B cell (primary cell): ENCODE data around the gene RPL10. TPM values are rescaled to one million over a fixed set of nuclear protein-coding genes. Genes with fewer than 3 reads are reported as not detected.
"Not testable (repeated sequence)": the region's sequence is repeated elsewhere in the genome, so short reads cannot be mapped to it uniquely, and the experiment has no call there.

ENCODE experiments used
- ATAC-seq: fragments of 200-7000 bp; cut with Tn5 transposase; one replicate; pipeline ENCODE4 v1.10.0; 2021; ENCODE audit warnings: low read depth, mild to moderate bottlenecking, moderate number of reproducible peaks, moderate library complexity
- CTCF ChIA-PET: fragments of 350-600 bp; sonication (Branson Sonifier 250); formaldehyde crosslinking; loops from one replicate; lab custom pipeline; 2021; ENCODE audit warnings: antibody characterized with exemption, inconsistent platforms; lab: Charles Lee
- POLR2A ChIA-PET: fragments of 350-600 bp; sonication (Branson Sonifier 250); formaldehyde crosslinking; loops from one replicate; lab custom pipeline; 2021; ENCODE audit warnings: antibody characterized with exemption; lab: Charles Lee
- DNase-seq: peaks from one replicate; pipeline ENCODE4 v3.0.0; 2013
- H2AFZ ChIP-seq: 2 replicates; pipeline ENCODE4 v1.6.1; 2012; ENCODE audit warnings: mild to moderate bottlenecking, low read depth, low read length; ENCODE audit not compliant: insufficient read depth, poor library complexity, severe bottlenecking
- H3K27ac ChIP-seq, 2 donors: 1 replicate in 1 of 2; 2 replicates in 1 of 2; pipeline ENCODE4 v1.5.1; 2012 to 2013; ENCODE audit warnings: low read length in 2 of 2, mild to moderate bottlenecking in 2 of 2, moderate library complexity in 1 of 2
- H3K27me3 ChIP-seq, 4 experiments: fragments of 200-600 bp in 1 of 4; sonication (generic) in 1 of 4; replicated peaks in 1 of 4; 1 replicate in 2 of 4; 2 replicates in 2 of 4; pipeline versions ENCODE4 v1.6.1 to v1.7.0; 2013 to 2016; ENCODE audit warnings: low read length in 3 of 4, mild to moderate bottlenecking in 2 of 4, mixed read lengths in 1 of 4, moderate library complexity in 1 of 4; ENCODE audit not compliant: insufficient read depth in 4 of 4, control insufficient read depth in 3 of 4; ENCODE audit errors: control extremely low read depth in 1 of 4
- H3K36me3 ChIP-seq, 2 experiments: replicated peaks in 1 of 2; 1 replicate in 1 of 2; 2 replicates in 1 of 2; pipeline versions ENCODE4 v1.6.1 to v1.7.1; 2013; ENCODE audit warnings: low read length in 1 of 2; ENCODE audit not compliant: insufficient read depth in 2 of 2, control insufficient read depth in 1 of 2; ENCODE audit errors: control extremely low read depth in 1 of 2, extremely low read depth in 1 of 2
- H3K4me1 ChIP-seq, 2 donors: fragments of 200-600 bp in 1 of 2; sonication (generic) in 1 of 2; 1 replicate in 1 of 2; 2 replicates in 1 of 2; pipeline versions ENCODE4 v1.5.1 to v1.6.1; 2013 to 2017; ENCODE audit warnings: low read length in 2 of 2; ENCODE audit not compliant: control insufficient read depth in 2 of 2, insufficient read depth in 2 of 2
- H3K4me2 ChIP-seq: replicated peaks from 2 replicates; pipeline ENCODE3; 2012; ENCODE audit warnings: mild to moderate bottlenecking, low read depth, low read length; ENCODE audit not compliant: poor library complexity, severe bottlenecking
- H3K4me3 ChIP-seq, 5 experiments: fragments of 200-600 bp in 1 of 5; sonication (generic) in 1 of 5; 1 replicate in 3 of 5; 2 replicates in 2 of 5; pipeline versions ENCODE4 v1.5.1 to v1.7.0; 2011 to 2016; ENCODE audit warnings: low read length in 4 of 5, mild to moderate bottlenecking in 4 of 5, low read depth in 2 of 5, control low read depth in 1 of 5, moderate library complexity in 1 of 5; ENCODE audit not compliant: insufficient read depth in 1 of 5; ENCODE audit errors: control extremely low read depth in 1 of 5, extremely low read depth in 1 of 5
- H3K79me2 ChIP-seq: fragments of 200-600 bp; sonication (generic); one replicate; pipeline ENCODE4 v1.6.0; 2016; ENCODE audit warnings: low read length; ENCODE audit not compliant: control insufficient read depth, insufficient read depth
- H3K9ac ChIP-seq: fragments of 200-600 bp; sonication (generic); 2 replicates; pipeline ENCODE4 v1.6.1; 2017; ENCODE audit warnings: mild to moderate bottlenecking, low read length, moderate library complexity
- H3K9me3 ChIP-seq, 3 donors: one replicate each; pipeline versions ENCODE4 v1.6.1 to v1.7.1; 2013; ENCODE audit warnings: low read length in 2 of 3; ENCODE audit not compliant: control insufficient read depth in 2 of 3, insufficient read depth in 1 of 3; ENCODE audit errors: control extremely low read depth in 1 of 3
- H4K20me1 ChIP-seq: 2 replicates; pipeline ENCODE4 v1.6.0; 2012; ENCODE audit warnings: mild to moderate bottlenecking, low read length; ENCODE audit not compliant: insufficient read depth, control insufficient read depth, poor library complexity, severe bottlenecking
- H3K27ac Mint-ChIP-seq: one replicate; pipeline ENCODE4 v1.8.0; 2021; ENCODE audit warnings: mixed read lengths
- H3K27me3 Mint-ChIP-seq: one replicate; pipeline ENCODE4 v1.8.0; 2021; ENCODE audit warnings: mixed read lengths
- H3K4me1 Mint-ChIP-seq: one replicate; pipeline ENCODE4 v1.8.0; 2021; ENCODE audit warnings: mixed read lengths
- H3K4me3 Mint-ChIP-seq: one replicate; pipeline ENCODE4 v1.8.0; 2021; ENCODE audit warnings: mixed read lengths
- H3K9me3 Mint-ChIP-seq: one replicate; pipeline ENCODE4 v1.8.0; 2022; ENCODE audit warnings: mixed read lengths; ENCODE audit not compliant: insufficient read depth
- EZH2 ChIP-seq: IDR thresholded peaks from 2 replicates; pipeline ENCODE4 v1.6.1; 2012; ENCODE audit warnings: borderline replicate concordance, low read depth, mild to moderate bottlenecking, moderate library complexity, low read length; ENCODE audit not compliant: insufficient read depth, poor library complexity, severe bottlenecking
- WGBS: methylation state at CpG from one replicate; pipeline ENCODE4 v1.1.5; 2013; ENCODE audit warnings: missing lambda C conversion rate; ENCODE audit not compliant: insufficient coverage; 5-methylcytosine and 5-hydroxymethylcytosine counted together
- intact Hi-C: fragments of 100-400 bp; cut with micrococcal nuclease; formaldehyde crosslinking; loops from one replicate; pipeline ENCODE4 v1.10.0; 2022
- polyA plus RNA-seq: library from polyadenylated mRNA; depleted of rRNA; stranded (reverse); fragments of >200 nt; gene quantifications from 2 replicates; pipeline ENCODE4 v1.2.3, GENCODE V29; 2012
- total RNA-seq, 2 donors: library from RNA; stranded (reverse); fragments of 120-200 nt in 1 of 2; gene quantifications; 1 replicate in 1 of 2; 2 replicates in 1 of 2; pipeline versions ENCODE4 v1.2.3 to v1.2.4, GENCODE V29; 2013 to 2022
- TF ChIP-seq, protein P1 (sequence below): fragments of 200-600 bp; IDR thresholded peaks from one replicate; pipeline ENCODE4 v1.8.0; 2022; ENCODE audit warnings: antibody characterized with exemption, mild to moderate bottlenecking

The RPL10 gene
- total and polyA plus RNA-seq, 2 donors (not counting 1 experiment from before 2014, with no cell fraction given): 4,073 to 16,482 TPM

DNA sequence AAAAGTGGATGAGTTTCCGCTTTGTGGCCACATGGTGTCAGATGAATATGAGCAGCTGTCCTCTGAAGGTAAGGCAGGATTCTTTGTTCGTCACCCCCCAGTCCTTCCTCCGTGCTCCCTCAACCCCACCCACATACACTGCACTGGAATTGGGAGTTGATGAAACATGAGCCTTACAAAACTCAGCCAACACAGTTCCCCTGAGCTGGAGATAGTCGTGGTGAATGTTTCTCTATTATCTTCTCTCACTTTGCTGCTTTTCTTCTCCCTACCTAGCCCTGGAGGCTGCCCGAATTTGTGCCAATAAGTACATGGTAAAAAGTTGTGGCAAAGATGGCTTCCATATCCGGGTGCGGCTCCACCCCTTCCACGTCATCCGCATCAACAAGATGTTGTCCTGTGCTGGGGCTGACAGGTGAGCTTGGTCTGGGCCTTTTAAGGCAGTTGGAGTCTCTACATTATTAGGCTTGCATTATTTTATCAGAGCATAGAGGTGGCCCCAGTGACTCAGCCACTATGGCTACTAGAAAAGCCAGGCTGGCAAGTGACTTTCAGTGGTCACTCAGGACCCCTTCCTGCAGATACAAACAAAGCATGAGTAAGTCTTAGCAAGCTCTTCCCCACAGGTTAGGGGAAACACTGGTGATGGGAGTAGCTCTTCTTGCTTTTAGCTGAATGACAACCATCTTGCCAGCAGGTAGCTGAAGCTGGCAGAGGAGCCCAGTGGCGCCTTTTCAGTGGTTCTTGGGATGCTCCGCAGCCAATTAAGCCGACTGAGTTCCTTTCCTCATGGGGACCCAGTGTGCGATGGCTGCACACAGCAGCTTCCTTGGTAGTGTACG lies 1.6 kb downstream of the RPL10 start:
- Mint-ChIP-seq H3K9me3 (no peaks in the 10 kb centered on the region), H3K27ac (peak overlapping the region; percentile 99), H3K4me1 (peaks cover 17% of the 10 kb centered on the region), H3K27me3 (no peaks in the 10 kb centered on the region), H3K4me3 (peak overlapping the region; percentile 99)
- H2AFZ ChIP-seq: no peak overlapping the region
- H3K27me3 ChIP-seq: no peaks in the 10 kb centered on the region
- TF ChIP-seq, protein P1, sequence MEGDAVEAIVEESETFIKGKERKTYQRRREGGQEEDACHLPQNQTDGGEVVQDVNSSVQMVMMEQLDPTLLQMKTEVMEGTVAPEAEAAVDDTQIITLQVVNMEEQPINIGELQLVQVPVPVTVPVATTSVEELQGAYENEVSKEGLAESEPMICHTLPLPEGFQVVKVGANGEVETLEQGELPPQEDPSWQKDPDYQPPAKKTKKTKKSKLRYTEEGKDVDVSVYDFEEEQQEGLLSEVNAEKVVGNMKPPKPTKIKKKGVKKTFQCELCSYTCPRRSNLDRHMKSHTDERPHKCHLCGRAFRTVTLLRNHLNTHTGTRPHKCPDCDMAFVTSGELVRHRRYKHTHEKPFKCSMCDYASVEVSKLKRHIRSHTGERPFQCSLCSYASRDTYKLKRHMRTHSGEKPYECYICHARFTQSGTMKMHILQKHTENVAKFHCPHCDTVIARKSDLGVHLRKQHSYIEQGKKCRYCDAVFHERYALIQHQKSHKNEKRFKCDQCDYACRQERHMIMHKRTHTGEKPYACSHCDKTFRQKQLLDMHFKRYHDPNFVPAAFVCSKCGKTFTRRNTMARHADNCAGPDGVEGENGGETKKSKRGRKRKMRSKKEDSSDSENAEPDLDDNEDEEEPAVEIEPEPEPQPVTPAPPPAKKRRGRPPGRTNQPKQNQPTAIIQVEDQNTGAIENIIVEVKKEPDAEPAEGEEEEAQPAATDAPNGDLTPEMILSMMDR: no peak
- no peak for TF ChIP-seq EZH2
- H3K4me1 ChIP-seq: peaks cover 12 to 20% of the 10 kb centered on the region in 2 donors
- WGBS: 74% methylated on average over 3 of the region's 14 CpGs
- peaks cover 30% of the 10 kb centered on the region for H4K20me1 ChIP-seq
- H3K4me2 ChIP-seq: peak overlapping the region; percentile 81
- H3K36me3 ChIP-seq: peaks cover 0 to 24% of the 10 kb centered on the region in 2 experiments
- DNase-seq (no peak), ATAC-seq (no peak)
- peak overlapping the region; percentile 13 to 100 for H3K27ac ChIP-seq
- H3K9ac ChIP-seq: peak overlapping the region; percentile 86
- H3K4me3 ChIP-seq: peak overlapping the region; percentile 63 to 96 (median 78)
- no peaks in the 10 kb centered on the region for H3K9me3 ChIP-seq
- POLR2A ChIA-PET: interaction anchor here (1.0 to 3.4 kb wide), 6 partner anchors 10 to 133 kb away, joined by 3 to 31 read pairs (median 4); partner anchors contain the start of genes ATP6AP1, DNASE1L1, PLXNA3 and TAFAZZIN
- CTCF ChIA-PET: interaction anchor here (0.7 to 3.2 kb wide), 4 partner anchors 9 to 133 kb away, joined by 3 to 17 read pairs (median 4); partner anchors contain the start of gene DNASE1L1
- intact Hi-C loops: loop anchor here (5.0 kb wide), 2 partner anchors 93 to 118 kb away; partner anchors contain the start of genes FAM3A and SLC10A3
- no peaks in the 10 kb centered on the region for H3K79me2 ChIP-seq

DNA sequence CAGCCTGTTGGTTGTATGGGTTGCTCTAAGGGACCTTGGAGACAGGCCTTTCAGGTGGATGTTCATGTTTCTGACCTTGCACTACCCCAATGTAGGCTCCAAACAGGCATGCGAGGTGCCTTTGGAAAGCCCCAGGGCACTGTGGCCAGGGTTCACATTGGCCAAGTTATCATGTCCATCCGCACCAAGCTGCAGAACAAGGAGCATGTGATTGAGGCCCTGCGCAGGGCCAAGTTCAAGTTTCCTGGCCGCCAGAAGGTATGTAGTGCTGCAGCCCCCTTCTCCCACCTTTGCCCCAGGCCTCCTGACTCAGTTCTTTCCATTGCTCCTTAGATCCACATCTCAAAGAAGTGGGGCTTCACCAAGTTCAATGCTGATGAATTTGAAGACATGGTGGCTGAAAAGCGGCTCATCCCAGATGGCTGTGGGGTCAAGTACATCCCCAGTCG lies 2.2 kb downstream of the RPL10 start:
- H3K9ac ChIP-seq, H3K9me3 ChIP-seq, ATAC-seq, H3K9me3 Mint-ChIP-seq, H2AFZ ChIP-seq, H3K27ac ChIP-seq, intact Hi-C loops, H3K27me3 Mint-ChIP-seq, H3K4me3 ChIP-seq, H3K79me2 ChIP-seq, H3K27me3 ChIP-seq, DNase-seq, H3K4me2 ChIP-seq: not testable (repeated sequence)
- ChIA-PET POLR2A (interaction anchor here (1.0 to 3.4 kb wide), 4 partner anchors 10 to 57 kb away, joined by 3 to 31 read pairs (median 4); partner anchors contain the start of genes ATP6AP1, DNASE1L1, PLXNA3 and TAFAZZIN), CTCF (interaction anchor here (1.1 to 3.2 kb wide), 2 partner anchors 127 to 133 kb away, joined by 3 to 17 read pairs; no protein-coding TSS in a partner anchor)
- H3K27ac Mint-ChIP-seq: peak overlapping the region; percentile 20
- H3K4me3 Mint-ChIP-seq: peak overlapping the region; percentile 16
- Histone ChIP-seq H4K20me1 (peaks cover 30% of the 10 kb centered on the region), H3K4me1 (peaks cover 12 to 20% of the 10 kb centered on the region in 2 donors), H3K36me3 (peaks cover 0 to 24% of the 10 kb centered on the region in 2 experiments)
- no CpG with 5 or more reads among the region's 6 CpGs for WGBS
- peaks cover 17% of the 10 kb centered on the region for H3K4me1 Mint-ChIP-seq
